HepG2 (cell line): ENCODE results near the gene OS9. TPM values are rescaled to one million over a fixed set of nuclear protein-coding genes. Genes with fewer than 3 reads are reported as not detected.

ENCODE experiments used
- HES4 ChIP-seq: sonication (generic); formaldehyde crosslinking; IDR thresholded peaks from 2 replicates; pipeline ENCODE4 v1.9.0; 2021; ENCODE audit warnings: mild to moderate bottlenecking, missing genetic modification reagents, borderline replicate concordance
- HNRNPH1 ChIP-seq: fragments of 200-400 bp; formaldehyde crosslinking; optimal IDR thresholded peaks from 2 replicates; pipeline ENCODE3; 2017; ENCODE audit warnings: mild to moderate bottlenecking, low read depth, low read length
- MTF1 ChIP-seq: sonication (generic); formaldehyde crosslinking; IDR thresholded peaks from 2 replicates; pipeline ENCODE4 v1.5.0; 2020; ENCODE audit warnings: missing genetic modification reagents
- ZNF646 ChIP-seq: sonication (generic); formaldehyde crosslinking; IDR thresholded peaks from 2 replicates; pipeline ENCODE4 v1.9.0; 2021; ENCODE audit warnings: mild to moderate bottlenecking, missing genetic modification reagents
- ZNF850 ChIP-seq: sonication (generic); formaldehyde crosslinking; conservative IDR thresholded peaks from 2 replicates; pipeline ENCODE4 v1.9.0; 2021; ENCODE audit warnings: mild to moderate bottlenecking, missing genetic modification reagents
- polyA plus RNA-seq, 8 experiments: library from polyadenylated mRNA; depleted of rRNA in 3 of 8; stranded (reverse) in 7 of 8; unstranded in 1 of 8; fragments of >200 nt; fragmentation: Illumina TruSeq in 4 of 8; extraction: Trizol in 4 of 8; gene quantifications; 2 replicates each; pipeline versions ENCODE4 v1.2.1 to v1.2.3, GENCODE V29; 2011 to 2016; ENCODE audit warnings: low read depth in 4 of 8, missing spikeins in 1 of 8, mixed read lengths in 1 of 8; ENCODE audit not compliant: insufficient read depth in 1 of 8
- total RNA-seq, 5 experiments: library from RNA; depleted of rRNA; stranded (reverse); fragments of >200 nt; fragmentation: Illumina TruSeq; extraction: Trizol; gene quantifications; 2 replicates each; pipeline ENCODE4 v1.2.3, GENCODE V29; 2016; ENCODE audit warnings: low read depth in 1 of 5
- TF ChIP-seq, protein P1 (sequence below): sonication (generic); formaldehyde crosslinking; IDR thresholded peaks from 2 replicates; pipeline ENCODE4 v1.5.1; 2020; ENCODE audit warnings: missing genetic modification reagents, mild to moderate bottlenecking, borderline replicate concordance

OS9 gene
- total and polyA plus RNA-seq, 2 of the 13 experiments (the other 11 are each of a cell fraction or from before 2014, with no cell fraction given): 156 to 206 TPM

GRCh38 chr12:57707250-57707649 lies 13.3 kb downstream of the OS9 start (continued):
- TF ChIP-seq ZNF646 (CRISPR knock-in tag): no peak
- TF ChIP-seq HES4: no peak
- no peak for TF ChIP-seq ZNF850
- TF ChIP-seq, protein P1, sequence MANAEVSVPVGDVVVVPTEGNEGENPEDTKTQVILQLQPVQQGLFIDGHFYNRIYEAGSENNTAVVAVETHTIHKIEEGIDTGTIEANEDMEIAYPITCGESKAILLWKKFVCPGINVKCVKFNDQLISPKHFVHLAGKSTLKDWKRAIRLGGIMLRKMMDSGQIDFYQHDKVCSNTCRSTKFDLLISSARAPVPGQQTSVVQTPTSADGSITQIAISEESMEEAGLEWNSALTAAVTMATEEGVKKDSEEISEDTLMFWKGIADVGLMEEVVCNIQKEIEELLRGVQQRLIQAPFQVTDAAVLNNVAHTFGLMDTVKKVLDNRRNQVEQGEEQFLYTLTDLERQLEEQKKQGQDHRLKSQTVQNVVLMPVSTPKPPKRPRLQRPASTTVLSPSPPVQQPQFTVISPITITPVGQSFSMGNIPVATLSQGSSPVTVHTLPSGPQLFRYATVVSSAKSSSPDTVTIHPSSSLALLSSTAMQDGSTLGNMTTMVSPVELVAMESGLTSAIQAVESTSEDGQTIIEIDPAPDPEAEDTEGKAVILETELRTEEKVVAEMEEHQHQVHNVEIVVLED (CRISPR knock-in tag): no peak
- no peak for TF ChIP-seq MTF1
- no peak for TF ChIP-seq HNRNPH1
- TF ChIP-seq, all 625 proteins: peak for 0
